ENCODE measurements around the gene TBC1D7.

Gene TBC1D7

DNA sequence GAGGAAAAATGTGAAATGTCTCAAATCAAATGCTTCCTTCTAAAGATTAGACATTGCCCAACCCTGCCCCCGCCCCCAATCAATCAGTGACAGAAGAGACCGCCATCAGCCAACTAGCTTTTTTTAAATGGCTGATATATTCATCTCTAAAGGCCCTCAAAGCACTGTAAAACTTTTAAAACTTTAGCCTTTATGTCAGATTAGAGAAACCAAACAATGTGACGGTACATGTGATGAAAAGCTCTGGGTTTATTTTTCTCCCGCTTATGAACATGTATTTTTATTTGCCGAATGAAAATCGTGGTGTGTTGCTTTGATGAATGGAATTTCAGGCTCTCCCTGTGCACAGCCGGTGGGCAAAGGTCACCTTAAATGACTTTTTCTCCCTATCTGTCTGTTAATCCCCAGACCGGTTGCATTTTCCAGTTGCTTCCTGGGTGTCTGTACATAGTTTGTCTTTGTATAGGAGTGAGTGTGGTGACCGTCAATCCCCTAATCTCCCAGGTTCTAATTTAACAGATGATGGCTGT lies 38.5 kb downstream of the TBC1D7 start:
- Histone ChIP-seq H3K4me1 (ENCODE audit: control insufficient read depth, insufficient read depth, low read length) (no peaks in the 10 kb centered on the region), H3K9me3 (ENCODE audit: control insufficient read depth, insufficient read depth, low read depth, low read length) (peaks cover 24% of the 10 kb centered on the region), H3K9ac (ENCODE audit: low read length) (no peak overlapping the region), H3K27me3 (ENCODE audit: control insufficient read depth, insufficient read depth, low read length) (no peaks in the 10 kb centered on the region), H3K36me3 (ENCODE audit: control insufficient read depth, insufficient read depth, low read length) (peaks cover 53% of the 10 kb centered on the region), H3K27ac (ENCODE audit: low read depth, low read length) (no peak overlapping the region), H3K4me3 (ENCODE audit: low read depth, low read length) (no peak overlapping the region)

DNA sequence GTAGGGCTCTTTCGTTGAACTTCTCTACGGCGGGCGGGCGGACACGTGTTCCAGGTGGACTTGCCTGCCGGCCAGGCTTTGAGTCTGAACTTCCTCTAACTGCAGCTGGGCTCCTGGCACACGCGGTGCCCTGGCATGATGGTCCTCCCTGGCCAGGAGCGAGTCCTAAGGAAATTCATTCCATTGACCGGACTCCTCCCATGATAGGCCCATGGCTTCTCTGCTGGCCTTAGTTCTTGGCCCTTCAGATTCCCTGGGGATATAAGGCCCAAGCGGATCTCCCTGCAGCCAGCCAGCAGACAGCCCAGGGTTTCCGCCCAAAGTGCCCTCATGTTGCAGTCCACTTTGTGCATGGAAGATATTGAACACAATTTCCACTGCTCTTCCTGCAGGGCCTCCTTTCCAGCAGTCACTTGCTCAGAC lies 39.4 kb downstream of the TBC1D7 start:
- H3K9me3 ChIP-seq (ENCODE audit: control insufficient read depth, insufficient read depth, low read depth, low read length), result peaks cover 24% of the 10 kb centered on the region
- no peaks in the 10 kb centered on the region for H3K27me3 ChIP-seq (ENCODE audit: control insufficient read depth, insufficient read depth, low read length)
- H3K9ac ChIP-seq (ENCODE audit: low read length), result no peak overlapping the region
- H3K4me3 ChIP-seq (ENCODE audit: low read depth, low read length), result no peak overlapping the region
- peaks cover 44% of the 10 kb centered on the region for H3K36me3 ChIP-seq (ENCODE audit: control insufficient read depth, insufficient read depth, low read length)
- no peak overlapping the region for H3K27ac ChIP-seq (ENCODE audit: low read depth, low read length)
- H3K4me1 ChIP-seq (ENCODE audit: control insufficient read depth, insufficient read depth, low read length), result no peaks in the 10 kb centered on the region

DNA sequence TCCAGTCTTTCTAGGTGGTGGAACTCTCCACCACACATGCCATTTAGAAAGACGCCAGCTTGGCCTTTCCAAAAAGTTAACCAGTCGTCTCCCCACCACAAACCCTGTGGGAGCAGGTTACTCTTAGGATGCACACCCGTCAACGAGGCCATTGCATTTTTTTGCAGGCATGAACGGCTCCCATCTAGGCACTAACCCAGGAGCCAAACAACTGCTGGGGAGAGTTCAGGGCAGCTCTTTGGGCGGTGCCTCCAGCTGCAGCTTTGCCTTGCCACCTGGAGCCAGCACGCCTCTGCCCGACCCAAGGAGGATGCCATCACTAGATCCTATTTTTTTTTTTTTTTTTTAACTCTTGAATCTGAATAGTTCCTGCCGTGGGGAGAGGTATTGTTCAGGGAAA lies 39.9 kb downstream of the TBC1D7 start:
- H3K36me3 ChIP-seq (ENCODE audit: control insufficient read depth, insufficient read depth, low read length), result peaks cover 40% of the 10 kb centered on the region
- peaks cover 24% of the 10 kb centered on the region for H3K9me3 ChIP-seq (ENCODE audit: control insufficient read depth, insufficient read depth, low read depth, low read length)
- H3K4me3 ChIP-seq (ENCODE audit: low read depth, low read length), result no peak overlapping the region
- H3K27ac ChIP-seq (ENCODE audit: low read depth, low read length), result no peak overlapping the region
- H3K4me1 ChIP-seq (ENCODE audit: control insufficient read depth, insufficient read depth, low read length), result no peaks in the 10 kb centered on the region
- H3K27me3 ChIP-seq (ENCODE audit: control insufficient read depth, insufficient read depth, low read length), result no peaks in the 10 kb centered on the region
- H3K9ac ChIP-seq (ENCODE audit: low read length), result no peak overlapping the region

DNA sequence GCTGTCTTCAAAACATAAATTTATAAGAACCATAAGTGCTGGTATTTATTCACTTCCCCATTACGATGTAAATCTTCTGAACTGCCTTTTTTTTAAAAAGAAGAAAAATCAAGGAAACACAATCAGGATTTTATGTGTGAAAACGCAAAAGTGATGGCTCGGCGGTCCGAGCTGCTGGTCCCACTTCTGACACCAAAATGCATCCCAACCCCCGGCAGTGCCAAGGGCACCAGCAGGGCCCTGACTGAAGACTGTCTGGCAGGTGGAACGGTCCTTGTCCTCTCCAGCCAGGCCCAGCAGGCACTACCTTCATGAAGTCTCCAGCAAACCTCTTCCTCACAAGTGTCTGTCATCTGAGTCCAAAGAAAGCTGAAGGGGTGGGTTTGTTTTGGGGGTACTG lies 41.2 kb downstream of the TBC1D7 start:
- Histone ChIP-seq H3K9ac (ENCODE audit: low read length) (no peak overlapping the region), H3K4me3 (ENCODE audit: low read depth, low read length) (no peak overlapping the region), H3K4me1 (ENCODE audit: control insufficient read depth, insufficient read depth, low read length) (no peaks in the 10 kb centered on the region), H3K27me3 (ENCODE audit: control insufficient read depth, insufficient read depth, low read length) (no peaks in the 10 kb centered on the region), H3K27ac (ENCODE audit: low read depth, low read length) (no peak overlapping the region), H3K9me3 (ENCODE audit: control insufficient read depth, insufficient read depth, low read depth, low read length) (peaks cover 24% of the 10 kb centered on the region), H3K36me3 (ENCODE audit: control insufficient read depth, insufficient read depth, low read length) (peaks cover 30% of the 10 kb centered on the region)

DNA sequence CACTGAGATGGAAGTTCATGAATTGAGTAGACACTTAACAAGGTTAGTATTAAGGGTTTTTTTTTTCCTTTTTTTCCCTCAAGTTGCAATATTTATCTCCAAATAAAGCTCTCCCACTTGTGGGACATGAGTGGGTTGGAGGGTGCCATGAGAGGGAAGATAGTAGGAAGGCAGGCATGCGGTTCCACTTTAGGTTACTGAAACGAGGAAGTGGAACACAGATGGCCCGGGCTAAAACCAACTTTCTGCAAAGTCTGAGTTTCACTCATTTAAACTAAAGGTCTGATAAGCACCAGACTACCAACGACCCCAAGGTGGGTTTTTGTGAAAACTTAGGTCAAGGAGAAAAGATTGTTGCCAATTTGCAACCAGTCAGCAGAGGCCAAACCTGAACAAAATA lies 42.2 kb downstream of the TBC1D7 start:
- no peaks in the 10 kb centered on the region for H3K27me3 ChIP-seq (ENCODE audit: control insufficient read depth, insufficient read depth, low read length)
- H3K27ac ChIP-seq (ENCODE audit: low read depth, low read length), result no peak overlapping the region
- H3K4me1 ChIP-seq (ENCODE audit: control insufficient read depth, insufficient read depth, low read length), result no peaks in the 10 kb centered on the region; the same call in 1 of the 2 replicates
- peaks cover 24% of the 10 kb centered on the region for H3K36me3 ChIP-seq (ENCODE audit: control insufficient read depth, insufficient read depth, low read length)
- no peak overlapping the region for H3K9ac ChIP-seq (ENCODE audit: low read length)
- H3K4me3 ChIP-seq (ENCODE audit: low read depth, low read length), result no peak overlapping the region
- H3K9me3 ChIP-seq (ENCODE audit: control insufficient read depth, insufficient read depth, low read depth, low read length), result peaks cover 24% of the 10 kb centered on the region

DNA sequence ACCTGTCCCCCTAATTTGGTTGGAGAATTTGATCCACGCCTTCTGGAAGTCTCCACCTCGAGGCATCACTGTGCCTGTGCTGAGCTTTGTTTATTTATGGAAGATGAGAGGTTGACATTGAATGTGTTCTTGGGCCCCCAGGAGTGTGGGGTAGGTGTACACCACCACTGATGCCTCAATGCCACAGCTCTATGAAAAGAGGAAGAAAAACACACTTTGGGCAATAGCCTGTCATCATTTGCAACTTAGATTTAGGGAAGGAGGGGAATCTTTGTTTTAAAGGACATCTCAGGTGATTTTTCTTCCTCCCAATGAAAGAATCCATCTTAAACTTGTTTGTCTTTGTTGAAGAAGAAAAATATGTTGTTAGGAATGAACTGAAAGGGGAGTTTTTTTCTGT lies 42.6 kb downstream of the TBC1D7 start:
- Histone ChIP-seq H3K4me3 (ENCODE audit: low read depth, low read length) (no peak overlapping the region), H3K27me3 (ENCODE audit: control insufficient read depth, insufficient read depth, low read length) (no peaks in the 10 kb centered on the region), H3K36me3 (ENCODE audit: control insufficient read depth, insufficient read depth, low read length) (peaks cover 24% of the 10 kb centered on the region), H3K9me3 (ENCODE audit: control insufficient read depth, insufficient read depth, low read depth, low read length) (peaks cover 24% of the 10 kb centered on the region), H3K4me1 (ENCODE audit: control insufficient read depth, insufficient read depth, low read length) (no peaks in the 10 kb centered on the region; the same call in 1 of the 2 replicates), H3K9ac (ENCODE audit: low read length) (no peak overlapping the region), H3K27ac (ENCODE audit: low read depth, low read length) (no peak overlapping the region)

DNA sequence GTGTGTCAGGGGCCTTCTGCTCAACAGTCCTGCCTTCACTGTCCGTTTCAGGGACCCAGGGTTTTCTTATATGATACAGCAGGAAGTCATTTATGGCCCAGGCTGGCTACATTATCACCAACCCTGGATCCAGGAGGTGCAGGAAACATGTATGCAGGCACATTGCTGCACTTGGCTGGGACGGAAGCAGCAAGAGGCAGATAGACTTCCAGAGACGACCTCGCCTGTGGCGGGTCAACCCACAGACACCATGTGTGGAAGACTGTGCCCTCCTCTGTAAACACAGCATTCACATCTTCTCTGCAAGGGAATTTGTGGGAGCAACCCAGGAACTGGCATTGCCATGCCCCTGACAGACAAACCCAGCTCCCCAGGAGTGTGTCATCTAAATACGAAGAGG lies 43.7 kb downstream of the TBC1D7 start:
- no peak overlapping the region for H3K27ac ChIP-seq (ENCODE audit: low read depth, low read length)
- no peaks in the 10 kb centered on the region; the same call in 1 of the 2 replicates for H3K4me1 ChIP-seq (ENCODE audit: control insufficient read depth, insufficient read depth, low read length)
- H3K9me3 ChIP-seq (ENCODE audit: control insufficient read depth, insufficient read depth, low read depth, low read length), result peaks cover 24% of the 10 kb centered on the region
- H3K9ac ChIP-seq (ENCODE audit: low read length), result no peak overlapping the region
- H3K27me3 ChIP-seq (ENCODE audit: control insufficient read depth, insufficient read depth, low read length), result no peaks in the 10 kb centered on the region
- no peak overlapping the region for H3K4me3 ChIP-seq (ENCODE audit: low read depth, low read length)
- H3K36me3 ChIP-seq (ENCODE audit: control insufficient read depth, insufficient read depth, low read length), result peaks cover 18% of the 10 kb centered on the region

DNA sequence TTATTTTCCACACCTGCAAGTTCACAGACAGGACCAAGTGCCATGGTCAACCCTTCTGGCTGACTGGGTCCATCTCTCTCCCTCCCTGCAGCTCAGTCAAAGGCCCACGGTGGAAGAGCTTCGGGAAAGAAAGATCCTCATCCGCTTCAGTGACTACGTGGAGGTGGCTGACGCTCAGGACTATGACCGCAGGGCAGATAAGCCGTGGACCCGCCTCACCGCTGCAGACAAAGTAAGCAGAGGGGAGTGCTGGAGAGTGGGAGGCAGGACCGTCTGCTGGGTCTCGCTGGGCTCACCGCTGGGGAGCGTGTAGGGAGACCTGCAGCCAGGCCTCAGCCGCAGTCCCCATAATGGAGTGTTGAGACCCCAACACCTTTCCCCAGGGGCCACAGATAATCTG lies 45.0 kb downstream of the TBC1D7 start:
- Histone ChIP-seq H3K9me3 (ENCODE audit: control insufficient read depth, insufficient read depth, low read depth, low read length) (peaks cover 19% of the 10 kb centered on the region), H3K27me3 (ENCODE audit: control insufficient read depth, insufficient read depth, low read length) (no peaks in the 10 kb centered on the region), H3K36me3 (ENCODE audit: control insufficient read depth, insufficient read depth, low read length) (peaks cover 10% of the 10 kb centered on the region), H3K9ac (ENCODE audit: low read length) (no peak overlapping the region), H3K4me1 (ENCODE audit: control insufficient read depth, insufficient read depth, low read length) (no peaks in the 10 kb centered on the region; the same call in 1 of the 2 replicates), H3K4me3 (ENCODE audit: low read depth, low read length) (no peak overlapping the region), H3K27ac (ENCODE audit: low read depth, low read length) (no peak overlapping the region)

DNA sequence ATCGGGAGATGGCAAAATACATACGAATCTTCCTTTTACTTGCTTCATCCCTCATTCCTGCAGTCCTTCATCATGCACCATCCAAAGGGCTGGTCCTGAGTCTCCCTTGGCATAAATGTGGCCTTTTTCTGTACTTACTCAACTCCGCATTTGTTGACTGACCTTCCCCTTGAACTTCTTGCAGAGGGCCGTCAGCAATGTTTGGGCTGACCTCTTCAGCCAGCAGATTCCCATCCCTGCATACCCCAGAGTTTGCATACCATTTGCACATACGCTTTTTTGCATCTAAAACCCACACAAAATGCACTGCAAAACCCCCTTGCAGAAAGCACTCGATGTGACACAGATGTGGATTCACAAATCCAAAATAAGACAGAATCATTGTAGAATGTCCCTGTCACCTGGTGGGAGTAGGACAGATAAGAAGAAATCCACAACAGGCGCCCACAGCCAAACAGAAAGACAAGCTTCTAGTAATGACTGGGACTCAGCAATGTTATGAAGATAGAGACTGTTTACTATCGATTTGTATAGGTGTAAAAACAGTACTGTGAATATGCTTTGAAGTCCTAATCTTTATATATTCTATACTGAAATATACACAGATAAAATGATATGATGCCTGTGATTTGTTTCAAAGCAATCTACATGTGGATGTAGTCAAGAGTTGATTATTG lies 45.8 kb downstream of the TBC1D7 start:
- H3K36me3 ChIP-seq (ENCODE audit: control insufficient read depth, insufficient read depth, low read length), result peaks cover 6% of the 10 kb centered on the region; the same call in 1 of the 2 replicates
- peaks cover 13% of the 10 kb centered on the region for H3K9me3 ChIP-seq (ENCODE audit: control insufficient read depth, insufficient read depth, low read depth, low read length)
- no peaks in the 10 kb centered on the region for H3K27me3 ChIP-seq (ENCODE audit: control insufficient read depth, insufficient read depth, low read length)
- H3K4me1 ChIP-seq (ENCODE audit: control insufficient read depth, insufficient read depth, low read length), result no peaks in the 10 kb centered on the region; the same call in 1 of the 2 replicates
- H3K9ac ChIP-seq (ENCODE audit: low read length), result no peak overlapping the region
- no peak overlapping the region for H3K4me3 ChIP-seq (ENCODE audit: low read depth, low read length)
- H3K27ac ChIP-seq (ENCODE audit: low read depth, low read length), result no peak overlapping the region

DNA sequence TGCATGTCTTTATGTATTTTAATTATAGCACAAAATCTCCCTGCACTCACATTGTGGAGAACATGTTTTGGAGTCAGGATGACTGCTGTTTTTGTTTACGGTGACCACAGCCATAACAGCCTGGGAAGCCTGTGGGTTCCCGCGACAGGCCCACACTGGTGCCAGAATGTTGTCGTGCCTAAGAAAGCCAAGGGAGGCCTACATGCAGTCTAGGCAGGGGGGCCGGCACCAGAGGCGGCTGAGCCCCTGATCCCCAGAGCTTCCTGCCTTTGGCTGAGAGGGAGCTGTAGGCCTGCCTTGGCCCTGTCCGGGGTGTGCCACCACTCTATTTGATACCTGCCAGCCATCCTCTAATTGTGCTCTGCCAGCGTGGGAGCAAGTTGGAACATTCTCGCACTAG lies 46.7 kb downstream of the TBC1D7 start:
- H3K27me3 ChIP-seq (ENCODE audit: control insufficient read depth, insufficient read depth, low read length), result no peaks in the 10 kb centered on the region
- no peaks in the 10 kb centered on the region for H3K36me3 ChIP-seq (ENCODE audit: control insufficient read depth, insufficient read depth, low read length)

DNA sequence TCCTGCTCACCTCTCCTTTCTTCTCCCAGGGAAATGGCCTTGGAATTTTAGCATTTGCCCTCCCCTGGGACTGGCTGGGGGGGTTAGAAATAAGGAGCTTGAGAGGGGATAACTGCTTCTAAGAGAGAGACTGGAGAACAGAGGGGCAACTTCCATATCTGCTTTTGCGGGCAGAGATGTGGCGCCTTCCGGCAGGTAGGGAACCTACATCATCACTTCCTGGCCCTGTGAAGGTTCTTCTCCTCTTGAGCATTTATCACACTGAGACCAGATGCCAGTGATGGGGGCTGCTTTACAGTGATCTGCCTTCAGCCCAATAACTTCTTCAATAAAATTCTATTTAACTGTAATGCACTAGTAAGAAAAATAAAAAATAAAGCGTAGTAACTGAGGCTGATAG lies 48.1 kb downstream of the TBC1D7 start:
- H3K4me1 ChIP-seq (ENCODE audit: control insufficient read depth, insufficient read depth, low read length), result no peaks in the 10 kb centered on the region; the same call in 1 of the 2 replicates
- no peak overlapping the region for H3K4me3 ChIP-seq (ENCODE audit: low read depth, low read length)
- H3K9ac ChIP-seq (ENCODE audit: low read length), result no peak overlapping the region
- no peaks in the 10 kb centered on the region for H3K9me3 ChIP-seq (ENCODE audit: control insufficient read depth, insufficient read depth, low read depth, low read length)
- H3K27ac ChIP-seq (ENCODE audit: low read depth, low read length), result no peak overlapping the region
- no peaks in the 10 kb centered on the region for H3K36me3 ChIP-seq (ENCODE audit: control insufficient read depth, insufficient read depth, low read length)
- H3K27me3 ChIP-seq (ENCODE audit: control insufficient read depth, insufficient read depth, low read length), result no peaks in the 10 kb centered on the region

More for the DNA sequence above, 46.7 kb downstream of the TBC1D7 start:
- Histone ChIP-seq H3K4me1 (ENCODE audit: control insufficient read depth, insufficient read depth, low read length) (no peaks in the 10 kb centered on the region; the same call in 1 of the 2 replicates), H3K4me3 (ENCODE audit: low read depth, low read length) (no peak overlapping the region), H3K9me3 (ENCODE audit: control insufficient read depth, insufficient read depth, low read depth, low read length) (peaks cover 4% of the 10 kb centered on the region), H3K27ac (ENCODE audit: low read depth, low read length) (no peak overlapping the region), H3K9ac (ENCODE audit: low read length) (no peak overlapping the region)

Data from HUES6 (cell line).